ENCODE measurements around the gene HFE. TPM values are rescaled to one million over a fixed set of nuclear protein-coding genes. Genes with fewer than 3 reads are reported as not detected.

HFE gene
- total and polyA plus RNA-seq, 2 of the 13 experiments (the other 11 are each of a cell fraction or from before 2014, with no cell fraction given): 3.7 to 6.3 TPM

- TF ChIP-seq ZBTB14 (CRISPR knock-in tag; IDR thresholded peaks at IDR 0.05) (peak; percentile 41; the same call in 1 of the 2 replicates), ZNF660 (CRISPR knock-in tag; IDR thresholded peaks at IDR 0.05; ENCODE audit: borderline replicate concordance, low read depth) (no peak), ZFYVE20 (CRISPR knock-in tag; IDR thresholded peaks at IDR 0.05; ENCODE audit: borderline replicate concordance, low read depth) (peak; percentile 29; the same call in 1 of the 2 replicates), SUZ12 (IDR thresholded peaks at IDR 0.05; ENCODE audit: low read depth, low read length) (no peak), PRMT3 (CRISPR knock-in tag; IDR thresholded peaks at IDR 0.05; ENCODE audit: borderline replicate concordance, low read depth) (peak; percentile 98), ETV5 (CRISPR knock-in tag; IDR thresholded peaks at IDR 0.05; ENCODE audit: borderline replicate concordance) (peak; percentile 76), CAMTA2 (CRISPR knock-in tag; IDR thresholded peaks at IDR 0.05; ENCODE audit: borderline replicate concordance) (no peak; the same call in 1 of the 2 replicates), ZNF24 (IDR thresholded peaks at IDR 0.05) (no peak; the same call in 1 of the 2 replicates), KDM1A (CRISPR knock-in tag; IDR thresholded peaks at IDR 0.05) (no peak), SP4 (CRISPR knock-in tag; IDR thresholded peaks at IDR 0.05) (peak; percentile 77), USF2 (IDR thresholded peaks at IDR 0.05; ENCODE audit: low read depth, low read length) (no peak), USF2 (CRISPR knock-in tag; IDR thresholded peaks at IDR 0.05; ENCODE audit: borderline replicate concordance) (no peak), BRF2 (CRISPR knock-in tag; IDR thresholded peaks at IDR 0.05) (peak; percentile 97), XBP1 (CRISPR knock-in tag; IDR thresholded peaks at IDR 0.05) (peak; percentile 64; the same call in 1 of the 2 replicates), ZC3H13 (CRISPR knock-in tag; IDR thresholded peaks at IDR 0.05) (peak; percentile 96), FOXP1 (IDR thresholded peaks at IDR 0.05) (no peak), FOXP1 (CRISPR knock-in tag; IDR thresholded peaks at IDR 0.05) (peak; percentile 22; the same call in 1 of the 2 replicates)
- TF ChIP-seq, protein P1, sequence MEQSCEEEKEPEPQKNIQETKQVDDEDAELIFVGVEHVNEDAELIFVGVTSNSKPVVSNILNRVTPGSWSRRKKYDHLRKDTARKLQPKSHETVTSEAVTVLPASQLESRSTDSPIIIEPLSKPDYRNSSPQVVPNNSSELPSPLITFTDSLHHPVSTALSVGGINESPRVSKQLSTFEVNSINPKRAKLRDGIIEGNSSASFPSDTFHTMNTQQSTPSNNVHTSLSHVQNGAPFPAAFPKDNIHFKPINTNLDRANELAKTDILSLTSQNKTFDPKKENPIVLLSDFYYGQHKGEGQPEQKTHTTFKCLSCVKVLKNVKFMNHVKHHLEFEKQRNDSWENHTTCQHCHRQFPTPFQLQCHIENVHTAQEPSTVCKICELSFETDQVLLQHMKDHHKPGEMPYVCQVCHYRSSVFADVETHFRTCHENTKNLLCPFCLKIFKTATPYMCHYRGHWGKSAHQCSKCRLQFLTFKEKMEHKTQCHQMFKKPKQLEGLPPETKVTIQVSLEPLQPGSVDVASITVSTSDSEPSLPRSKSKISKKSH (CRISPR knock-in tag; IDR thresholded peaks at IDR 0.05; ENCODE audit: borderline replicate concordance): peak; percentile 98
- TF ChIP-seq, protein P2, sequence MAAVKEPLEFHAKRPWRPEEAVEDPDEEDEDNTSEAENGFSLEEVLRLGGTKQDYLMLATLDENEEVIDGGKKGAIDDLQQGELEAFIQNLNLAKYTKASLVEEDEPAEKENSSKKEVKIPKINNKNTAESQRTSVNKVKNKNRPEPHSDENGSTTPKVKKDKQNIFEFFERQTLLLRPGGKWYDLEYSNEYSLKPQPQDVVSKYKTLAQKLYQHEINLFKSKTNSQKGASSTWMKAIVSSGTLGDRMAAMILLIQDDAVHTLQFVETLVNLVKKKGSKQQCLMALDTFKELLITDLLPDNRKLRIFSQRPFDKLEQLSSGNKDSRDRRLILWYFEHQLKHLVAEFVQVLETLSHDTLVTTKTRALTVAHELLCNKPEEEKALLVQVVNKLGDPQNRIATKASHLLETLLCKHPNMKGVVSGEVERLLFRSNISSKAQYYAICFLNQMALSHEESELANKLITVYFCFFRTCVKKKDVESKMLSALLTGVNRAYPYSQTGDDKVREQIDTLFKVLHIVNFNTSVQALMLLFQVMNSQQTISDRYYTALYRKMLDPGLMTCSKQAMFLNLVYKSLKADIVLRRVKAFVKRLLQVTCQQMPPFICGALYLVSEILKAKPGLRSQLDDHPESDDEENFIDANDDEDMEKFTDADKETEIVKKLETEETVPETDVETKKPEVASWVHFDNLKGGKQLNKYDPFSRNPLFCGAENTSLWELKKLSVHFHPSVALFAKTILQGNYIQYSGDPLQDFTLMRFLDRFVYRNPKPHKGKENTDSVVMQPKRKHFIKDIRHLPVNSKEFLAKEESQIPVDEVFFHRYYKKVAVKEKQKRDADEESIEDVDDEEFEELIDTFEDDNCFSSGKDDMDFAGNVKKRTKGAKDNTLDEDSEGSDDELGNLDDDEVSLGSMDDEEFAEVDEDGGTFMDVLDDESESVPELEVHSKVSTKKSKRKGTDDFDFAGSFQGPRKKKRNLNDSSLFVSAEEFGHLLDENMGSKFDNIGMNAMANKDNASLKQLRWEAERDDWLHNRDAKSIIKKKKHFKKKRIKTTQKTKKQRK (IDR thresholded peaks at IDR 0.05; ENCODE audit: low read length): no peak
Measured at GRCh38 chr6:26045065-26045927, 41.9 kb upstream of the HFE start (continued).
